ENCODE measurements around the gene MIER2. TPM values are rescaled to one million over a fixed set of nuclear protein-coding genes. Genes with fewer than 3 reads are reported as not detected.

Gene MIER2
- total RNA-seq, 2 donors from 2014 or later, result 3.1 to 9.6 TPM

GRCh38 chr19:390386-391206 lies 46.0 kb upstream of the MIER2 start:
- no peak overlapping the region for H3K4me3 ChIP-seq
- 75 to 79% methylated on average over 13 to 26 of the region's 30 CpGs for WGBS, 2 donors
- intact Hi-C loops (cut with DNase I), result no loop called here
- no peaks in the 10 kb centered on the region for H3K4me1 ChIP-seq
- no peaks in the 10 kb centered on the region for H3K27me3 ChIP-seq
- H3K9me3 ChIP-seq, result no peaks in the 10 kb centered on the region
- H3K36me3 ChIP-seq (replicated peaks in 1 of 2; ENCODE audit: insufficient read depth in 1 of 2, low read depth in 2 of 2), result no peaks in the 10 kb centered on the region
- DNase-seq, result peak in 1 of 4 donors; percentile 3
- no peak for ATAC-seq
- no peak for TF ChIP-seq POLR2A (IDR thresholded peaks at IDR 0.05)
- no peak for TF ChIP-seq CTCF (IDR thresholded peaks at IDR 0.05)
- no peak overlapping the region for H3K27ac ChIP-seq

GRCh38 chr19:389935-390289 lies 45.3 kb upstream of the MIER2 start:
- DNase-seq (no peak), ATAC-seq (no peak)
- WGBS, 2 donors, result 65 to 70% methylated on average over 12 of the region's 12 CpGs
- intact Hi-C loops (cut with DNase I), result no loop called here
- TF ChIP-seq CTCF (IDR thresholded peaks at IDR 0.05) (no peak), POLR2A (IDR thresholded peaks at IDR 0.05) (no peak)
- H3K9me3 ChIP-seq, result no peaks in the 10 kb centered on the region
- H3K4me1 ChIP-seq, result no peaks in the 10 kb centered on the region
- H3K4me3 ChIP-seq, result no peak overlapping the region
- H3K27ac ChIP-seq, result no peak overlapping the region
- no peaks in the 10 kb centered on the region for H3K36me3 ChIP-seq (replicated peaks in 1 of 2; ENCODE audit: insufficient read depth in 1 of 2, low read depth in 2 of 2)
- no peaks in the 10 kb centered on the region for H3K27me3 ChIP-seq

- ATAC-seq (no peak), DNase-seq (peak in 1 of 4 donors; percentile 9)
- Histone ChIP-seq H3K27ac (no peak overlapping the region), H3K4me3 (no peak overlapping the region), H3K9me3 (no peaks in the 10 kb centered on the region), H3K27me3 (no peaks in the 10 kb centered on the region), H3K36me3 (replicated peaks in 1 of 2; ENCODE audit: insufficient read depth in 1 of 2, low read depth in 2 of 2) (no peaks in the 10 kb centered on the region), H3K4me1 (no peaks in the 10 kb centered on the region)
- TF ChIP-seq CTCF (IDR thresholded peaks at IDR 0.05) (peak in 1 of 7 experiments; percentile 9), POLR2A (IDR thresholded peaks at IDR 0.05) (no peak)
- intact Hi-C loops (cut with DNase I), result no loop called here
- 41% methylated on average over 14 to 19 of the region's 21 CpGs for WGBS, 2 donors
Measured at GRCh38 chr19:389255-389934, 44.8 kb upstream of the MIER2 start.

DNA sequence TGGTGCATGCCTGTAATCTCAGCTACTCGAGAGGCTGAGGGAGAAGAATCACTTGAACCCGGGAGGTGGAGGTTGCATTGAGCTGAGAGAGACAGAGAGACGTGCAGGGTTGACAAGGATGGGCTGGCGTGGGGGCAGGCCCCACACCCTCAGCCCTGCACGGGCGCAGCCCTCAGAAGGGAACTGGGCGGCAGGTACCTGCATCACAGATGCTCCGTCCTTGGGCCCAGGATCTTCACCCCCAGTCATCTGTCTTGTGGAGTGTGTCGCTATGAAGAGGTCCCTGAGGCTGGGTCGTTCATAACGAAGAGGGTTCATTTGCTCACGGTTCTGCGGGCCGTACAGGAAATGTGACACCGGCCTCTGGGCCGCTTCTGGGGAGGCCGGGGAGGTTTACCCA lies 44.1 kb upstream of the MIER2 start:
- H3K4me1 ChIP-seq, result no peaks in the 10 kb centered on the region
- H3K27ac ChIP-seq, result no peak overlapping the region
- H3K9me3 ChIP-seq, result no peaks in the 10 kb centered on the region
- ATAC-seq, result no peak
- no peaks in the 10 kb centered on the region for H3K36me3 ChIP-seq (replicated peaks in 1 of 2; ENCODE audit: insufficient read depth in 1 of 2, low read depth in 2 of 2)
- H3K4me3 ChIP-seq, result no peak overlapping the region
- 69 to 71% methylated on average over 15 to 17 of the region's 17 CpGs for WGBS, 2 donors
- intact Hi-C loops (cut with DNase I), result no loop called here
- peaks cover 0 to 4% of the 10 kb centered on the region in 2 donors for H3K27me3 ChIP-seq
- no peak for TF ChIP-seq POLR2A (IDR thresholded peaks at IDR 0.05)
- TF ChIP-seq CTCF (IDR thresholded peaks at IDR 0.05), result no peak
- no peak for DNase-seq

All from body of pancreas (tissue), 4 donors.